ENCODE results near the gene DHX29.

Gene DHX29

DNA sequence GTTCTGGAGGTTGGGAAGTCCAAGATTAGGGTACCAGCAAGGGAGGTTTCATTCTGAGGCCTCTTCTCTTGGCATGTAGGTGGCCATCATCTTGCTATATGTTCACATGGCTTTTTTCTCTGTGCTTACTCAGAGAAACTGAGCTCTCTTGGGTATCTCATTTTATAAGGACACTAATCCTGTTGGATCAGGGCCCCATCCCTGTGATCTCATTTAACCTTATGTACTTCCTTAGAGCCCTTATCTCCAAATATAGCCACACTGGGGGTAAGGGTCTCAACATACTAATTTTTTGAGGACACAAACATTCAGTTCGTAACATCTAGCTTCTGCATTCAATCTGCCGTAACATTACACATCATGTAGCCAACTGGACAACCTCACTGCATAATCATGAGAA is 6.6 kb downstream of the DHX29 start:
- TF ChIP-seq GATA1 (IDR thresholded peaks at IDR 0.05; ENCODE audit: low read depth, low read length) (no peak), POLR2A (IDR thresholded peaks at IDR 0.05; ENCODE audit: low read length) (no peak)
- DNase-seq: no peak

DNA sequence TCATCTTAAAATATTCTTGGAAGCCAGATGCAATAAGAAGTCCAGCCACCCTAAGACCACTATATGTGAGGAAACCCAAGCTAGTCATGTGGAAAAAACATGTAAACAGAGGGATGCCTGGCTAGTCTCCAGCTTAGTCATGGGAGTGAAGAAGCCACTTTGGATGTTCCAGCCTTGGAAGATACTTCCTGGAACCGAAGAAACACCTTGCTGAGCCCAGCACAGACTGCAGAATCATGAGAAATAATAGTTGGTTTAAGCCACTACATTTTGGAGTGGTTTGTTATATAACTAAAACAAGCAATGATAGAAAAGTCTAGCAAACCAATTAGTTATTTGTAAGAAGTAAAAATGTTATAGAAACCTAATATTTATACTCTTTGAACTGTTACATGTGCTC is 12.6 kb downstream of the DHX29 start:
- TF ChIP-seq POLR2A (IDR thresholded peaks at IDR 0.05; ENCODE audit: low read length) (no peak), GATA1 (IDR thresholded peaks at IDR 0.05; ENCODE audit: low read depth, low read length) (no peak)
- no peak for DNase-seq

DNA sequence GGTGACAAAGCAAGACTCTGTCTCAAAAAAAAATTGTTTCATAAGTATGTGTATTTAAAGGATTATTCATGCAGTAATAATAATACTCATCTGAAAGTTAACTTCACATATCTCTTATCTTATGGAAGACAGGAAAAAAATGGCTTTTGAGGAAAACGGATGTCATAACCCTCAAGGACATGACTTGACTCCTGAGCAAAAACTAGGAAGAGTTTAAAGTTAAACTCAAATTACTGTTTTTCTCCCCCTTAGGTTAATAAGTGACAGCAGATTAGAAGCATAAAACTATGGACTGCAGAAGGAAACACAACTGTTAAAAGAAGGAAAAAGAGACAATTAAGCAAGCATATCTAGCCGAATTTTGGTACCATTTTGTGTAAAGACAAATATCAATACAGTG is 16.5 kb downstream of the DHX29 start:
- DNase-seq: no peak

DNA sequence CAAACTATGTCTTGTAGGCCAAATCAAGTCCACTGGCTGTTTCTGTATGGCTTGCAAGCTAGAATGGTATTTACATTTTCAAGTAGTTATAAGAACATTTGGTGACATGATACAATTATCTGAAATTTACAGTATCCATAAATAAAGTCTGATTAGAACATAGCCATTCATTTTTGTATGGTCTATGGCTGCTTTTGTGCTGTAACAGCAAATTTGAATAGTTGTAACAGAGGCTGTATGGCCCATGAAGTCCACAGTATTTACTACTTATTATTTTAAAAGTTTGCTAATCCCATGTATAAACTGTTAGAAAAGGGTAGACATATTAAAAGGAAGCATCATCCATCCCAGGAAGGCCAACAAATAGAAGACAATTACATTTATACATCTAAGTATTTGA is 17.7 kb downstream of the DHX29 start:
- TF ChIP-seq POLR2A (IDR thresholded peaks at IDR 0.05; ENCODE audit: low read length): no peak
- no peak for TF ChIP-seq GATA1 (IDR thresholded peaks at IDR 0.05; ENCODE audit: low read depth, low read length)
- DNase-seq: no peak

More for the DNA sequence above, 16.5 kb downstream of the DHX29 start:
- no peak for TF ChIP-seq GATA1 (IDR thresholded peaks at IDR 0.05; ENCODE audit: low read depth, low read length)
- TF ChIP-seq POLR2A (IDR thresholded peaks at IDR 0.05; ENCODE audit: low read length): no peak

DNA sequence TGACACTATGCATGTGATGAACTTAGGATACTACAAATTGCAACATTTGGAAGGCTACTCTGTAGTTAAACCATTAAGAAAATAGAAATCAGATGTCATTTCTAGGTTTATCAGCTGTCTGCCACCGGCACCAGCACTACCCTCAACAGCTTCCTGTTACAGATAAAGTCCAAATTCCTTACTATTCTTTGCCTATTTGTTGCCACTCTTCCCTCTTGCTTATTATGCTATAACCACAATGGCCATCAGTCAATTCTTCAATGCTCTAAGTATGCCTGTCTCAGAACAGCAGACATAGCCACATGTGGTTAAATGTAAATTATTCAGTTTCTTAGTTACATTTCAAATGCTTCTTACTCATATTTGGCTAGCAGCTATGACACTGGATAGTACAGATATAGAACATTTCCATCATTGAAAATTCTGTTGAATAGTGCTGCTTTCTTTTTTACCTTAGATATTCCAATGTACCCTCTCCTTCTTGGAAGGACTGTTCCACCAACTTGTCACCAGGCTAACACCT is 21.0 kb downstream of the DHX29 start:
- no peak for DNase-seq
- TF ChIP-seq POLR2A (IDR thresholded peaks at IDR 0.05; ENCODE audit: low read length): no peak
- no peak for TF ChIP-seq GATA1 (IDR thresholded peaks at IDR 0.05; ENCODE audit: low read depth, low read length)

DNA sequence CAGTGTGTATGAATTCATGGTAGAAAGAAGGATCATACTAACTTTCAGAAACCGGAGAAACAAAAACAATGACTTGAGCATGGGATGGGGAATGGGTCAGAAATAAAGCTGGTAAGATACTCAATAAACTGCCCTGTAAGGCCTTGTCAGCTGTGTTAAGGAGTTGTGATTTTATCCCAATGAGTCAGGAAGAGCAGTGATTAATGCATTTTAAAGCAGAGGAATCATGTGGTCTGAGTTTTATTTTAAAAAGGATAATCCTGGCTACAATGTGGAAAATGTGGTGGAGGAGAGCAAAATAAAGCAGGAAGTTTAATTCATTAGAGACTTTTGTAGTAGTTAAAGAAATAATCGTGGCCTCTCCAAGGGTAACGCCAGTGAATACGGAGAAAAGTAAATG is 28.7 kb downstream of the DHX29 start:
- TF ChIP-seq POLR2A (IDR thresholded peaks at IDR 0.05; ENCODE audit: low read length): no peak
- TF ChIP-seq GATA1 (IDR thresholded peaks at IDR 0.05; ENCODE audit: low read depth, low read length): no peak

DNA sequence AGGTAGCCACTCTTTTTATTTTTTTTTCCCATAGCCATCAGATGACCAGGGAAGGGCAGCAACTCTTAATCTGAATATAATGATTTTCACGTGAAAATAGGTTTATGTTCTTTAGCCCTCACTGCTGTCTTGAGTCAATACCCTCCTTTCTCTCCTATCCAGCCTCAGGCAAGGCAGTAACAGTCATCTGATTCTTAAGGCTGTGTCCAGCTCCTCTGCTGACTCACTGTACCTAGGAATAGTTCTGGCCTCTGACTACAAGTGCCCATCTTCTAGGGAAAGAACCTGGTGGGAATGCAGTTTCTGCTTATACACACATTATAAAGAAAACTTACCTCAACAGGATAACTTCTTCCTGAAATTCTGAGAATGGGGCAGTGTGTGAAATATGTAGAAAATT is 30.7 kb downstream of the DHX29 start:
- TF ChIP-seq GATA1 (IDR thresholded peaks at IDR 0.05; ENCODE audit: low read depth, low read length) (no peak), POLR2A (IDR thresholded peaks at IDR 0.05; ENCODE audit: low read length) (no peak)
- no peak for DNase-seq

More for the DNA sequence above, 28.7 kb downstream of the DHX29 start:
- no peak for DNase-seq

DNA sequence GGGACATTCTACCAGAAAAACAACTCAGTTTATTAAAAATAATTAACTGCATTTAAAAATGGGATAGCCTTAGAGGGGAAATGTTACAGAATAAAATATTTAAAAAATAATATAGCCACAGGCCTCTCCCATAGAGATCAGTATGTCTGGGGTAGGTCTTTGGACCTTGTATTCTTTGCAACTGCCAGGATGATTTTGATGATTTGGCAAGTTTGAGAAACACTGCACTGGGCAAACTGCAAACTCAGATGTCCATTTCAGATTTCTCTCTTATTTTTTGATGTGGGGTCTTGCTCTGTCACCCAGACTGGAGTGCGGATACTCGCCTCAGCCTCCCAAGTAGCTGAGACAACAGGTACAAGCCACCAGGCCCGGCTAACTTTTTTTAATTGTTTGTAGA is 49.2 kb downstream of the DHX29 start:
- no peak for TF ChIP-seq POLR2A (IDR thresholded peaks at IDR 0.05; ENCODE audit: low read length)
- TF ChIP-seq GATA1 (IDR thresholded peaks at IDR 0.05; ENCODE audit: low read depth, low read length): no peak
- DNase-seq: no peak

DNA sequence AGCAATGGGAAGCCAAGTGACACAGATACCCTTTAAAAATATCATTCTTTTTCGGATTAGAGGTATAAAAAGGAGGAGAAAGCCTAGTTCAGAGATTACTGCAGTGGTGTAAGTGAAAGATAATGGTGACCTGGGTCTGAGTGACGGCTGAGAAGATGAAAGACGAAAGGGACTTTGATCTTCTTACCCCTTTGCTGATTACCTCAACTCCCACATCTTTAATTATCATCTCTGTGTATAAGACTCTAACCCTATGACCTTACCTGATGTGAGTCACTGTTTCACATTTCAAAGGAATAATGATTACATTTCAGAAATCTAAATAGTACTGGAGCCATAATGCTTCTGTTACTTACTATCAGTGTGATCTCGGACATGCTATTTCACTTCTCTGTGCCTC is 52.7 kb downstream of the DHX29 start:
- no peak for TF ChIP-seq GATA1 (IDR thresholded peaks at IDR 0.05; ENCODE audit: low read depth, low read length)
- TF ChIP-seq POLR2A (IDR thresholded peaks at IDR 0.05; ENCODE audit: low read length): no peak
- no peak for DNase-seq

DNA sequence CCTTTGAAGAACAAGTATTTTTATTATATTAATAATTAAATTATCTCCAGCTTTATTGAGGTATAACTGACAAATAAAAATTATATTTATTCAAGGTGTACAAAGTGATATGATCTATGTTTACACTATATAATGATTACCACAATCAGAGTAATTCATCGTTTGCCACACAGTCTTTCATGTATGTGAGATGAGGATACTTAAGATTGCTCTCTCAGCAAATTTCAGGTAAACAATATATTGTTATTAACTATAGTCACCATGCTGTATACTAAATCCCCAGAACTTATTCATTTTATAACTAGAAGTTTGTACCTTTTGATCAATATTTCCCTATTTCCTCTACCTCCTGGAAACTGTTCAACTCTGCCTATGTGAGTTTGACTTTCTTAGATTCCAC is 57.4 kb downstream of the DHX29 start:
- DNase-seq: no peak
- TF ChIP-seq POLR2A (IDR thresholded peaks at IDR 0.05; ENCODE audit: low read length) (no peak), GATA1 (IDR thresholded peaks at IDR 0.05; ENCODE audit: low read depth, low read length) (no peak)

DNA sequence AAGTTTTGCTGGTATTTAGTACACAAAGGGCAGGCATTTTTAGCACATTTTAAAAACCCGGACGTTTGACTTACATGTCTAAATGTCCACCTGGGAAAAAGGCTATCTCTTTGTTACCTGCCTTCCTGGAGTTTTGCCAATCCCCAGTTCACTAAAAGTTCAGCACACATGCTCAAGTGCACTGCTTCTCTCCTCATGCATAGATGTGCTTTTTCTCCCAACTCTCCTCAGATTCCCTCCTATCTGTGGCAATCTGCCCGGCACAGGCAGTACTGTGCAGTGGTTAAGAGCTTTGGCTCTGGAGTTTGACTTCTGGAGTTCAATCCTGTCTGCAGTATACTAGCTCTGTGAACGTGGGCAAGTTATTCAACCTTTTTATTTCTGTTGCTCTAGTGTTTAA is 65.7 kb downstream of the DHX29 start:
- TF ChIP-seq GATA1 (IDR thresholded peaks at IDR 0.05; ENCODE audit: low read depth, low read length): no peak
- no peak for DNase-seq

DNA sequence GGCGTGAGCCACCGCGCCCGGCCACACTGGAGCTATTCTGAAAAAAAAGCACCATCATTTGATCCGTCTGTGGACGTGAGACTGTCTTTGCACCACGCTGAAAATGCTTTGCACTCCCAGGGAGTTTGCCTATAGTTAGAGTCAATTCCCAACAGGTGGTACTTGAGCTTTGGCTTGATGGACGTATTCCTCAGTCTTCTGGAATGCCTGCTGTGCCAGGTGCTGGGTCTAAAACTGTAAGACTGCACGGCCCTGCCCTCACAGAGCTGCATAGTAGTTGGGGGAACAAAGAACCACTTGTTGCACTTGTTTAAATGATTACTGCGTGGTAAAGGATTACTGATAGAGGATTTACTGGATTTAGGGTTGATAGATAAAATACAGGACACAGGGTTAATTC is 70.7 kb downstream of the DHX29 start:
- no peak for DNase-seq
- no peak for TF ChIP-seq GATA1 (IDR thresholded peaks at IDR 0.05; ENCODE audit: low read depth, low read length)
- TF ChIP-seq POLR2A (IDR thresholded peaks at IDR 0.05; ENCODE audit: low read length): no peak

DNA sequence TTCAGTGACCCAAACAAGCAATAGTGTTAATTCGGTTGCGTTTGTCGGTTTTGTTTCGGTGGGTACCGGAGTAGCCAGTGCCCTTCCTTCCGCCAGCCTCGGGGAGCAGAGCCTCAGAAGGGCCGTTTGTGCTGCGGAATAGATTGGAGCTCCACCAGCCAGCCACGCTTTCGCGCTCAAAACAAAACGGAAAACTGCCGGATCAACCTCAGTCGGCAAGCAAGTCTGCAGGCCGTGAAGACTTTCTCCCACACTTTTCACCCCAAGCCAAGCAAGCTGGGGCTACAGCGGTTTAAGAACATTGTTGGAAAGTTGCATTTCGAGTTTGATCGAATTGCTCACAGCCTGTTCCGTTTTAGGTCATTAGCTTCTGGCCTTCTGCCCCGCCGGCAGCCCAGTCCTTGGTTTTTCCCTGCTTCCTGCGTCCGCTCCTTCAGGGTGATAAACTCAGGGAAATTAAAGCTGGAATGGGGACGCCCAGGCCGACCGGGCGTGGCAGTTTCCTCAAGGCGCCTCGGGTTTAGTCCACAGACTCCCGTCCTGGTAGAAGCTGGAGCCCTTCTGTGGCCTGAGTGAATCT is 73.3 kb downstream of the DHX29 start:
- TF ChIP-seq POLR2A (IDR thresholded peaks at IDR 0.05; ENCODE audit: low read length) (no peak), GATA1 (IDR thresholded peaks at IDR 0.05; ENCODE audit: low read depth, low read length) (no peak)
- DNase-seq: peak; percentile 24 to 34

DNA sequence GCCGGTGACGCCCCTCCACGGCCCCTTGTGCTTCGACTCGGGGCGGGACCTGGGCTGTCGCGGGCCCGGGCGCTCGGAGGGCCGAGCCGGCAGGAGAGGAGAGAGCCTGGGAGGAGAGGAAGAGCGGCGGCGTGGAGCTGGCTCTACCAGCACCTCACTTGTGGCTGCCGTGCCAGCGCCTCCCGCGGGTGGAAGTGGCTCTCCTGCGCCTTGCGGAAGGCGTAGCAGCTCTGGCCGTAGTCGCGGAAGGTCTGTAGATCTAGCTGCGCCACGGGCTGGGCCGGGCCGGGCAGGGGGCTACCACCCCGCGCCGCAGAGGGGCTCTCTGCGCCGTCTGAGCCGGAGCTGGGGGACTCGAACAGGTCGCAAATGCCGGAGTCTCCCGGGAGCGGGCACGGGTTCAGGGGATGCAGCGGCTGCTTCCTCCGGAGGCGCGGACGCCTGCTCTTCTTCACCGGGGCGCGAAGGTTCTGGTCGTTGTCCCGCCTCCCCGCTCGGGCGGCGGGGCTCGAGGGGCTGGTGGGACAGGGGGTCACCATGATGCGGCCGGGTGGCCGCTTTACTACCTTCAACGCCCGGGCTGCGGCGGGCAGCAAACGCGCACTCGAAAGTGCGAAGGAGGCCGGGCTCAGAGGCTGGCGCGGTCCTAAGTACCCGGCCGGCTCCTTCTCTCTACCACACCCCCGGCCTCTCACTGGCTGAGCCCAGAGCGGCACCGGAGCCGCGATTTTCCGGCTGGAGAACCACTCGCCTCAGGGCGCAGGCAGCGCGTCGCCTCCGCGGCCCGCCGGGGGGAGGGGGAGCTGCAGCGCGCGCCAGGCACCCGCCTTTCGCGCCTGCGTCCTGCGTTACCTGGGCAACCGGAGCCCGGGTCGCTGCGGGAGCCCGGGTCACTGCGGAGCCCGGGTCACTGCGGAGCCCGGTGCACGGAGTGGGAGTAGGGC is 74.2 kb downstream of the DHX29 start, which contains the start of gene CCNO:
TSS of gene CCNO (minus strand) at position 624 of the 944 bp plus-strand sequence. CDS start at position 539, 85 bp downstream.
- peak; percentile 55 to 61 for DNase-seq
- TF ChIP-seq POLR2A (IDR thresholded peaks at IDR 0.05; ENCODE audit: low read length) (no peak), GATA1 (IDR thresholded peaks at IDR 0.05; ENCODE audit: low read depth, low read length) (no peak)

Data from erythroblast (primary cell).